Progenitor cell of endocrine pancreas (in vitro differentiated cells): ENCODE measurements around the gene SAXO1. TPM values are rescaled to one million over a fixed set of nuclear protein-coding genes. Genes with fewer than 3 reads are reported as not detected.
A peak's percentile ranks its signal among the peaks of the same experiment; 100 is the strongest.

Experiments
- DNase-seq: peaks from one replicate; pipeline ENCODE4 v3.0.0; 2021; ENCODE audit warnings: low spot score; ENCODE audit not compliant: unreplicated experiment
- H3K27ac Mint-ChIP-seq: 2 replicates; pipeline ENCODE4 v1.8.0; 2021; ENCODE audit warnings: mild to moderate bottlenecking, moderate library complexity, mixed read lengths
- H3K27me3 Mint-ChIP-seq: 2 replicates; pipeline ENCODE4 v1.8.0; 2021; ENCODE audit warnings: mixed read lengths
- H3K36me3 Mint-ChIP-seq: 2 replicates; pipeline ENCODE4 v1.8.0; 2022; ENCODE audit warnings: mixed read lengths; ENCODE audit not compliant: insufficient read depth
- H3K4me1 Mint-ChIP-seq: 2 replicates; pipeline ENCODE4 v1.8.0; 2021; ENCODE audit warnings: low read depth, mixed read lengths
- H3K4me3 Mint-ChIP-seq: 2 replicates; pipeline ENCODE4 v1.8.0; 2021; ENCODE audit warnings: low read depth, mild to moderate bottlenecking, moderate library complexity, mixed read lengths
- H3K9me3 Mint-ChIP-seq: 2 replicates; pipeline ENCODE4 v1.8.0; 2021; ENCODE audit warnings: low read depth, mixed read lengths
- total RNA-seq: library from RNA; stranded (reverse); gene quantifications from 2 replicates; pipeline ENCODE4 v1.2.1, GENCODE V29; 2021
- TF ChIP-seq, protein P1 (sequence below): fragments of 200-600 bp; sonication (generic); IDR thresholded peaks from one replicate; pipeline ENCODE4 v1.5.0; 2021; ENCODE audit warnings: antibody characterized with exemption, mild to moderate bottlenecking; ENCODE audit not compliant: unreplicated experiment

SAXO1 gene
- total RNA-seq, 1 donor from 2014 or later = not detected

DNA sequence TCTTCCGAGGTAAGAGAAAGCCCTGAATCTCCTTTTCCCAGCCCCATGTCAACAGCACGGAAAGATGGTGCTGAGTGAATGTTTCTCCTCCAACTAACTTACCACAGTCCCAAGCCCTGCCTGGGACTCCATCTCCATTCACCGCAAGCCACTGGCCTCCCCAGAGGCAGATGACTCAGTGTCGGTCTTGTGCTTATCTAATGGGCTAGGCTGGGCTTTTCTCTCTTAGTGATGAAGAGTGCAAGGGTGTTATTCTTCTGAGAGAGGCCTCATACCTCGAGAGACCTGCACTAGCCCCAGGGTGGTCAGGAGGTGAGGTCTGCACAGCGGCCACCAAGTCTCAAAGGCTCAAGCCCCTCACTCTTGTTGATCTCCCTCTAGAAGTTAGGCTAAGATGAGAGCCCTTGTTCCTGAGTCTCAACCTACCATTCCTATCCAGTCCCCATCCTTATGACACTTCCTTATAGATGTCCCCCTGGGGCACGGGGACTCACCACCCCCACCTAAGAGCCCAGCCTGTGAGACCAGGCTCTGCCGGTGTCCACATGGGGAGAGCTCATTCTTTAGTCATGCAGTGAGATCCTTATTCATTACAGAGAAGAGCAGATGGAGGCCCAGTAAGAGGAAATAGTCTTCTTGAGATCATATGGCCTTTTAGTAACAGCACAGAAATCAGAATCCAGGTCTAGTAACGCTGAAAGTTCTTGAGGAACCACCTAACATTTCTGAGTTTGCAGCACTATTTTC lies 127.0 kb downstream of the SAXO1 start:
- H3K4me1 Mint-ChIP-seq = peaks cover 6% of the 10 kb centered on the region
- H3K36me3 Mint-ChIP-seq = no peaks in the 10 kb centered on the region
- TF ChIP-seq, protein P1, sequence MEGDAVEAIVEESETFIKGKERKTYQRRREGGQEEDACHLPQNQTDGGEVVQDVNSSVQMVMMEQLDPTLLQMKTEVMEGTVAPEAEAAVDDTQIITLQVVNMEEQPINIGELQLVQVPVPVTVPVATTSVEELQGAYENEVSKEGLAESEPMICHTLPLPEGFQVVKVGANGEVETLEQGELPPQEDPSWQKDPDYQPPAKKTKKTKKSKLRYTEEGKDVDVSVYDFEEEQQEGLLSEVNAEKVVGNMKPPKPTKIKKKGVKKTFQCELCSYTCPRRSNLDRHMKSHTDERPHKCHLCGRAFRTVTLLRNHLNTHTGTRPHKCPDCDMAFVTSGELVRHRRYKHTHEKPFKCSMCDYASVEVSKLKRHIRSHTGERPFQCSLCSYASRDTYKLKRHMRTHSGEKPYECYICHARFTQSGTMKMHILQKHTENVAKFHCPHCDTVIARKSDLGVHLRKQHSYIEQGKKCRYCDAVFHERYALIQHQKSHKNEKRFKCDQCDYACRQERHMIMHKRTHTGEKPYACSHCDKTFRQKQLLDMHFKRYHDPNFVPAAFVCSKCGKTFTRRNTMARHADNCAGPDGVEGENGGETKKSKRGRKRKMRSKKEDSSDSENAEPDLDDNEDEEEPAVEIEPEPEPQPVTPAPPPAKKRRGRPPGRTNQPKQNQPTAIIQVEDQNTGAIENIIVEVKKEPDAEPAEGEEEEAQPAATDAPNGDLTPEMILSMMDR = no peak
- H3K27me3 Mint-ChIP-seq = peaks cover 2% of the 10 kb centered on the region
- peaks cover 10% of the 10 kb centered on the region for H3K9me3 Mint-ChIP-seq
- no peak overlapping the region for H3K4me3 Mint-ChIP-seq
- H3K27ac Mint-ChIP-seq = peak overlapping the region; percentile 57
- no peak for DNase-seq

GRCh38 chr9:18905028-18905882 lies 127.8 kb downstream of the SAXO1 start:
- no peaks in the 10 kb centered on the region for H3K36me3 Mint-ChIP-seq
- peaks cover 10% of the 10 kb centered on the region for H3K9me3 Mint-ChIP-seq
- peaks cover 3% of the 10 kb centered on the region for H3K4me1 Mint-ChIP-seq
- DNase-seq = no peak
- no peak overlapping the region for H3K27ac Mint-ChIP-seq
- no peaks in the 10 kb centered on the region for H3K27me3 Mint-ChIP-seq
- H3K4me3 Mint-ChIP-seq = no peak overlapping the region
- TF ChIP-seq, protein P1 = no peak

DNA sequence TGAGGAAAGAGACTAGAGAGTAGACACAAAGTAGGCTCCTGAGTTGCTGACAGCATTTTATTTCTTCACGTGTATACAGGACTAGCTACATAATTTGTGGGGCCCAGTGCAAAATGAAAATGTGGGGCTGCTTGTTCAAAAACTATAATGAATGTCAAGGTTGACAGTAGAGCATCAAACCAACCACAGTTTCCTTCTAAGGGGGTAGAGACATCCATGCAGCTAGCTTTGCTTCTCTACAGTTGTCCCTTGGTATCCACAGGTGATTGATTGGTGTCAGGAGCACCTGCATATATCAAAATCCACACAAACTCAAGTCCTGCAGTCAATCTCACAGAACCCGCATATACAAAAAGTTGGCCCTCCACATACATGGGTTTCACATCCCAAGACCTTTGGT lies 129.6 kb downstream of the SAXO1 start:
- no peak overlapping the region for H3K4me3 Mint-ChIP-seq
- H3K27ac Mint-ChIP-seq = no peak overlapping the region
- DNase-seq = no peak
- H3K9me3 Mint-ChIP-seq = peaks cover 10% of the 10 kb centered on the region
- no peaks in the 10 kb centered on the region for H3K36me3 Mint-ChIP-seq
- TF ChIP-seq, protein P1 = no peak
- H3K4me1 Mint-ChIP-seq = no peaks in the 10 kb centered on the region
- no peaks in the 10 kb centered on the region for H3K27me3 Mint-ChIP-seq

DNA sequence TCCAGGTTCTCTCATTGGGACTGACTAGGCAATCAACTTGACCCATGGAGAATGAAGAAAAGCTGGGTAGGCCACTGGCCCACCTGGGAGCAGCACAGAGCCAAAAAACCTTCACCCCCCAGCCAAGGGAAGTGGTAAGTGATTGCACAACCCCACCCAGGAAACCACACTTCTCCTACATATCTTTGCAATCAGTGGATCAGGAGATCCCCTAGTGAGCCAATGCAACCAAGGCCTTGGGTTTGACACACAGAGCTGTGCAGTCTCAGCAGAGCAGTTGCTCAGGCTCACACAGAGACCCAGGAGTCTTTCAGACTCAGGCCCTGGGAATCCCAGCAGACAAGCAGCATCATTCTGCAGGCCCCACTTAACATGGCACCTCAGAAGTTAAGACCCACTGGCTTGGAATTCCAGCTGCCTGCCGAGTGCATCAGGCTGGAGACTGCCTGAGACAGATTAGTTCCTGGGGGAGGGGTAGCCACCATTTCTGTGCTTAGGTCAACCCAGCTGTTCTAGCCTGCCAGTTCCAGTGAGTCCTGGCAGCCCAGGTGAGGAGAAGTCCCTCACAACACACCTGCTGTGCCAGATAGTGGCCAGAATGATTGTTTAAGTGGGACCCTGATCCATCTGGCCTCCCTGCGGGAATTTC lies 136.4 kb downstream of the SAXO1 start:
- Mint-ChIP-seq H3K36me3 (peaks cover 2% of the 10 kb centered on the region), H3K27me3 (no peaks in the 10 kb centered on the region), H3K4me1 (no peaks in the 10 kb centered on the region), H3K4me3 (no peak overlapping the region), H3K27ac (no peak overlapping the region), H3K9me3 (peaks cover 9% of the 10 kb centered on the region)
- TF ChIP-seq, protein P1 = no peak
- no peak for DNase-seq

GRCh38 chr9:18896004-18896403 lies 137.0 kb downstream of the SAXO1 start:
- Mint-ChIP-seq H3K9me3 (peaks cover 9% of the 10 kb centered on the region), H3K27ac (no peak overlapping the region), H3K4me3 (no peak overlapping the region), H3K27me3 (no peaks in the 10 kb centered on the region), H3K36me3 (peaks cover 2% of the 10 kb centered on the region), H3K4me1 (no peaks in the 10 kb centered on the region)
- TF ChIP-seq, protein P1 = no peak
- DNase-seq = no peak
